CD4-positive, alpha-beta T cell (primary cell): Measurements from ENCODE around the gene OXCT1. TPM values are rescaled to one million over a fixed set of nuclear protein-coding genes. Genes with fewer than 3 reads are reported as not detected.

Experiments
- ATAC-seq: fragments of 200-7000 bp; cut with Tn5 transposase; one replicate; pipeline ENCODE4 v1.10.0; 2022; ENCODE audit warnings: mild to moderate bottlenecking; ENCODE audit not compliant: poor library complexity
- CTCF ChIA-PET: fragments of 350-600 bp; sonication (Branson Sonifier 250); formaldehyde crosslinking; loops from one replicate; lab custom pipeline; 2021; ENCODE audit warnings: antibody characterized with exemption, inconsistent platforms; lab: Charles Lee
- POLR2A ChIA-PET: fragments of 350-600 bp; sonication (Branson Sonifier 250); formaldehyde crosslinking; loops from one replicate; lab custom pipeline; 2021; ENCODE audit warnings: antibody characterized with exemption, inconsistent platforms; lab: Charles Lee
- DNase-seq, 14 experiments: peaks; one replicate each; pipeline ENCODE4 v3.0.0-alpha.2; 2013 to 2020; ENCODE audit warnings: mixed read lengths in 2 of 14
- H3K27ac ChIP-seq, 2 donors: one replicate each; pipeline versions ENCODE4 v1.5.1 to v1.7.0; 2013; ENCODE audit warnings: low read length in 2 of 2, low read depth in 1 of 2, mild to moderate bottlenecking in 1 of 2
- H3K27me3 ChIP-seq, 2 experiments: 1 replicate in 1 of 2; 2 replicates in 1 of 2; pipeline versions ENCODE4 v1.6.1 to v1.7.0; 2013; ENCODE audit warnings: low read length in 2 of 2, control low read depth in 1 of 2, mild to moderate bottlenecking in 1 of 2, moderate library complexity in 1 of 2; ENCODE audit not compliant: insufficient read depth in 2 of 2, control insufficient read depth in 1 of 2
- H3K36me3 ChIP-seq: one replicate; pipeline ENCODE4 v1.6.1; 2013; ENCODE audit warnings: low read length, control low read depth; ENCODE audit not compliant: insufficient read depth
- H3K4me1 ChIP-seq: one replicate; pipeline ENCODE4 v1.6.1; 2013; ENCODE audit warnings: low read length, control low read depth; ENCODE audit not compliant: insufficient read depth
- H3K4me3 ChIP-seq: one replicate; pipeline ENCODE4 v1.5.1; 2013; ENCODE audit warnings: mild to moderate bottlenecking, low read length, moderate library complexity
- H3K9me3 ChIP-seq, 2 experiments: 1 replicate in 1 of 2; 2 replicates in 1 of 2; pipeline versions ENCODE4 v1.6.1 to v1.7.0; 2013; ENCODE audit warnings: low read length in 2 of 2, mild to moderate bottlenecking in 2 of 2, control low read depth in 1 of 2, moderate library complexity in 1 of 2; ENCODE audit not compliant: control insufficient read depth in 1 of 2, insufficient read depth in 1 of 2
- H3K27ac Mint-ChIP-seq: one replicate; pipeline ENCODE4 v1.8.0; 2020; ENCODE audit warnings: mixed read lengths
- H3K27me3 Mint-ChIP-seq: one replicate; pipeline ENCODE4 v1.8.0; 2021; ENCODE audit warnings: mixed read lengths
- H3K36me3 Mint-ChIP-seq: one replicate; pipeline ENCODE4 v1.8.0; 2021; ENCODE audit warnings: low read depth, mixed read lengths
- H3K4me1 Mint-ChIP-seq: one replicate; pipeline ENCODE4 v1.8.0; 2021; ENCODE audit warnings: low read depth, mixed read lengths
- H3K4me3 Mint-ChIP-seq: one replicate; pipeline ENCODE4 v1.8.0; 2020; ENCODE audit warnings: mild to moderate bottlenecking, mixed read lengths
- H3K9me3 Mint-ChIP-seq: one replicate; pipeline ENCODE4 v1.8.0; 2020; ENCODE audit warnings: mixed read lengths
- intact Hi-C, 2 experiments: fragments of 100-400 bp; cut with DNase I in 1 of 2; cut with micrococcal nuclease in 1 of 2; formaldehyde crosslinking; loops; one replicate each; pipeline versions ENCODE4 v1.15.1 to v1.9.0; 2023 to 2025; cut with DNase I, micrococcal nuclease
- total RNA-seq, 174 experiments: library from RNA in 2 of 174; stranded (reverse) in 2 of 174; gene quantifications; one replicate each; pipeline ENCODE4 v1.2.3 and lab custom pipeline; 2021 to 2026
- TF ChIP-seq, protein P1 (sequence below): fragments of 200-600 bp; IDR thresholded peaks from one replicate; pipeline ENCODE4 v1.8.0; 2022; ENCODE audit warnings: antibody characterized with exemption, mild to moderate bottlenecking

OXCT1 gene
- total RNA-seq, 2 experiments from 2014 or later, result 14.7 to 15.3 TPM

DNA sequence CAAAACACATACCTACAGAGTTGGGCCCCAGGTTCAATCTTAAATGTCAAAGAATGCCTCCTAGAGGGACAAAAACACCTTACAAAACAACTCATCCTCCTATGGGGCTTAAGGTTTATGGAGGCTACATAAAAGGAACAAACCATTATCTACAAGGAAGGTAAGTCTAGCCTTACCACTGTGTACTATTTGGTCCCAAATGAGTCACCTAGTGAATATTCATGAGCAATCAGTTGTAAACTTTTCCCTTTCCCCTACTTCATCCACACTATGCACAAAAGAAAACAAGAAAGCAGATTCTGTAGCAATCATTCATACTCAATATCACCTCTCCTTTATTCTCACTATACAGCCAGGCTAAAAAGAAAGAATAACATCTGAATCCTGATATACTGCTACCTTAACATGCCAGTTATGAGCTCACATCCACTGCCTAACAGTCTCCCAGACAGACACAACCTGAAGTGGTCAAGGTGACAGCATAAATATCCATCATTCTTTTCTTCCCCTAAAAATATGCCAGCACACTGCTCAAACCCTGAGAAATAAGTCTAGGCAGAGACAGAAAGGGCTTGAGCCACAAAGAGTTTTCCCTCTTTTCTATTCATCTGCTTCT is 6.2 kb downstream of the OXCT1 start:
- H3K4me3 ChIP-seq, result no peak overlapping the region

DNA sequence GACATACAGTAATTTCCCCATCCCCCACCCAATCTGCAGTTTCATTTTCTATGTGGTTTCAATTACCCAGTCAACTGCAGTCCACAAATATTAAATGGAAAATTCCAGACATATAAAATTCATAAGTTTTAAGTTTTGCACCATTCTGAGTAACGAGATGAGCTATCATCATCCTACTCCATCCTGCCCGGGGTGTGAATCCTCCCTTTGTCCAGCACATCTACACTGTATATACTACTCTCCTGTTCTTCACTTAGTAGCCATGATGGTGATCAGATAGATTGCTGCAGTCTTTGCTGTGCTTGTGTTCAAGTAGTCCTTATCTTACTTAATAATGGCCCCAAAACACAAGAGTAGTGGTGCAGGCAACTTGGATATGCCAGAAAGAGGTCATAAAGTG is 11.3 kb downstream of the OXCT1 start:
- CTCF ChIA-PET, result interaction anchor here (1.2 to 4.9 kb wide), 2 partner anchors 66 to 198 kb away, joined by 5 to 48 read pairs; partner anchors contain the start of gene FBXO4
- TF ChIP-seq, protein P1, sequence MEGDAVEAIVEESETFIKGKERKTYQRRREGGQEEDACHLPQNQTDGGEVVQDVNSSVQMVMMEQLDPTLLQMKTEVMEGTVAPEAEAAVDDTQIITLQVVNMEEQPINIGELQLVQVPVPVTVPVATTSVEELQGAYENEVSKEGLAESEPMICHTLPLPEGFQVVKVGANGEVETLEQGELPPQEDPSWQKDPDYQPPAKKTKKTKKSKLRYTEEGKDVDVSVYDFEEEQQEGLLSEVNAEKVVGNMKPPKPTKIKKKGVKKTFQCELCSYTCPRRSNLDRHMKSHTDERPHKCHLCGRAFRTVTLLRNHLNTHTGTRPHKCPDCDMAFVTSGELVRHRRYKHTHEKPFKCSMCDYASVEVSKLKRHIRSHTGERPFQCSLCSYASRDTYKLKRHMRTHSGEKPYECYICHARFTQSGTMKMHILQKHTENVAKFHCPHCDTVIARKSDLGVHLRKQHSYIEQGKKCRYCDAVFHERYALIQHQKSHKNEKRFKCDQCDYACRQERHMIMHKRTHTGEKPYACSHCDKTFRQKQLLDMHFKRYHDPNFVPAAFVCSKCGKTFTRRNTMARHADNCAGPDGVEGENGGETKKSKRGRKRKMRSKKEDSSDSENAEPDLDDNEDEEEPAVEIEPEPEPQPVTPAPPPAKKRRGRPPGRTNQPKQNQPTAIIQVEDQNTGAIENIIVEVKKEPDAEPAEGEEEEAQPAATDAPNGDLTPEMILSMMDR, result no peak
- DNase-seq (peak in 1 of 14 experiments; percentile 10), ATAC-seq (no peak)
- Histone ChIP-seq H3K27me3 (no peaks in the 10 kb centered on the region), H3K36me3 (peaks cover 61% of the 10 kb centered on the region), H3K4me1 (peaks cover 4% of the 10 kb centered on the region), H3K9me3 (no peaks in the 10 kb centered on the region), H3K4me3 (no peak overlapping the region), H3K27ac (no peak overlapping the region)
- H3K27ac Mint-ChIP-seq, result no peak overlapping the region
- POLR2A ChIA-PET, result interaction anchor here (1.1 to 1.4 kb wide), 2 partner anchors 12 to 45 kb away, joined by 3 read pairs; partner anchors contain the start of gene RIMOC1
- no peaks in the 10 kb centered on the region for H3K27me3 Mint-ChIP-seq
- H3K36me3 Mint-ChIP-seq, result peaks cover 41% of the 10 kb centered on the region
- no peak overlapping the region for H3K4me3 Mint-ChIP-seq
- H3K4me1 Mint-ChIP-seq, result peaks cover 17% of the 10 kb centered on the region
- no peaks in the 10 kb centered on the region for H3K9me3 Mint-ChIP-seq
- intact Hi-C loops, result loop anchor here (5.0 kb wide), 3 partner anchors 723 to 1028 kb away; no protein-coding TSS in a partner anchor

More for the DNA sequence above, 6.2 kb downstream of the OXCT1 start:
- Histone ChIP-seq H3K36me3 (peaks cover 25% of the 10 kb centered on the region), H3K27me3 (no peaks in the 10 kb centered on the region), H3K9me3 (no peaks in the 10 kb centered on the region), H3K27ac (no peak overlapping the region), H3K4me1 (peaks cover 16% of the 10 kb centered on the region)
- Mint-ChIP-seq H3K4me1 (peaks cover 65% of the 10 kb centered on the region), H3K27ac (peak overlapping the region; percentile 57), H3K36me3 (peaks cover 32% of the 10 kb centered on the region), H3K27me3 (no peaks in the 10 kb centered on the region), H3K9me3 (no peaks in the 10 kb centered on the region), H3K4me3 (no peak overlapping the region)
- ATAC-seq (no peak), DNase-seq (no peak)
- POLR2A ChIA-PET, result interaction anchor here (0.6 to 2.5 kb wide), 3 partner anchors 30 to 61 kb away, joined by 3 to 8 read pairs (median 6); partner anchors contain the start of genes FBXO4 and RIMOC1
- intact Hi-C loops, result no loop called here
- CTCF ChIA-PET, result interaction anchor here (1.8 kb wide), 1 partner anchor 61 kb away, joined by 6 read pairs; the partner anchor contains the start of gene FBXO4
- TF ChIP-seq, protein P1, result no peak

DNA sequence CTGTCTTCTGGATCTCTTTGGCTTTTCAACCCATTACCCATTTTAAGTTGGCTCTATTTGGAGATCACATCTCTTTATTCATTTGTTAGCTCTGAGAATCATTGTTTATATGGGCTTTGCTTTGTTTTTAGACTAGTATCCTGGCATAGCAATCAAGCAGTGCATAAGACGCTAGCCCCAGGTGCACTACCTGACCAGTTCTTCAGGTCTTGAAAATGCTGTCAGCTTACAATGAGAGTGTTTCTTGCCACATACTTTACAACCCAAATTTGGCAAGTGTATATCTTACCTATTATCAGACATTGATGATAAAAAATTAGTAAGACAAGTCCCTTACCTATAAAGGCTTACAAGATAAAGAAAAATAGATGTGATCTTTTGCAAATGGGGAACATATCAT is 12.2 kb downstream of the OXCT1 start:
- H3K4me3 ChIP-seq, result no peak overlapping the region
- no peak overlapping the region for H3K27ac ChIP-seq
- no peak overlapping the region for H3K4me3 Mint-ChIP-seq
- ChIA-PET CTCF (interaction anchor here (1.0 to 4.9 kb wide), 4 partner anchors 46 to 199 kb away, joined by 3 to 48 read pairs (median 4); partner anchors contain the start of genes FBXO4 and RIMOC1), POLR2A (interaction anchor here (0.6 to 1.1 kb wide), 2 partner anchors 9 to 13 kb away, joined by 3 read pairs; no protein-coding TSS in a partner anchor)
- ATAC-seq, result no peak
- H3K4me1 Mint-ChIP-seq, result peaks cover 9% of the 10 kb centered on the region
- TF ChIP-seq, protein P1, result no peak
- DNase-seq, result no peak
- H3K27me3 Mint-ChIP-seq, result no peaks in the 10 kb centered on the region
- peak overlapping the region; percentile 3 for H3K27ac Mint-ChIP-seq
- intact Hi-C loops, result loop anchor here (2.0 to 5.0 kb wide), 4 partner anchors 67 to 1029 kb away; partner anchors contain the start of gene FBXO4 (in 2 of the 2)
- H3K36me3 ChIP-seq, result peaks cover 70% of the 10 kb centered on the region
- no peaks in the 10 kb centered on the region for H3K27me3 ChIP-seq
- no peaks in the 10 kb centered on the region for H3K9me3 ChIP-seq
- no peaks in the 10 kb centered on the region for H3K9me3 Mint-ChIP-seq
- H3K36me3 Mint-ChIP-seq, result peaks cover 50% of the 10 kb centered on the region
- peaks cover 3% of the 10 kb centered on the region for H3K4me1 ChIP-seq
